Adrenal gland (tissue), 5 donors: ENCODE data around the gene AGRN.

Source experiments
- CTCF ChIP-seq, 6 experiments: fragments of 450-650 bp in 4 of 6; fragments of 200-600 bp in 2 of 6; sonication (generic) in 1 of 6; IDR thresholded peaks; 1 replicate in 5 of 6; 2 replicates in 1 of 6; pipeline versions ENCODE4 v1.5.1 to v1.8.0; 2016 to 2021; ENCODE audit warnings: antibody characterized with exemption in 6 of 6, mild to moderate bottlenecking in 2 of 6, moderate library complexity in 1 of 6
- POLR2A ChIP-seq, 2 donors: fragments of 450-650 bp; IDR thresholded peaks; one replicate each; pipeline ENCODE4 v1.6.1; 2017; ENCODE audit warnings: antibody characterized with exemption in 2 of 2, mild to moderate bottlenecking in 2 of 2, moderate library complexity in 1 of 2
- donor health status: DM: no; HTN: no; CAD: no.

- no peak for TF ChIP-seq CTCF (IDR thresholded peaks at IDR 0.05)
- TF ChIP-seq POLR2A (IDR thresholded peaks at IDR 0.05) = no peak
Measured at GRCh38 chr1:1033731-1034438, 14.0 kb downstream of the AGRN start.
